Hepatocyte (in vitro differentiated cells): ENCODE results near the gene ADAMTS14. TPM values are rescaled to one million over a fixed set of nuclear protein-coding genes. Genes with fewer than 3 reads are reported as not detected.
A peak's percentile ranks its signal among the peaks of the same experiment; 100 is the strongest.

Experiments
- DNase-seq: peaks from one replicate; pipeline ENCODE4 v3.0.0-alpha.2; 2016; ENCODE audit warnings: low spot score
- H2AFZ ChIP-seq: fragments of 200-600 bp; sonication (generic); 2 replicates; pipeline ENCODE4 v1.6.0; 2016; ENCODE audit warnings: antibody characterized with exemption, mild to moderate bottlenecking
- H3K27ac ChIP-seq: fragments of 200-600 bp; sonication (generic); 2 replicates; pipeline ENCODE4 v1.5.1; 2016; ENCODE audit warnings: mild to moderate bottlenecking
- H3K27me3 ChIP-seq: fragments of 200-600 bp; sonication (generic); 2 replicates; pipeline ENCODE4 v1.6.1; 2016
- H3K36me3 ChIP-seq: fragments of 200-600 bp; sonication (generic); replicated peaks from 2 replicates; pipeline ENCODE4 v1.5.1; 2016; ENCODE audit warnings: low read depth; ENCODE audit not compliant: insufficient read depth
- H3K4me1 ChIP-seq: fragments of 200-600 bp; sonication (generic); 2 replicates; pipeline ENCODE4 v1.5.1; 2016; ENCODE audit warnings: mild to moderate bottlenecking, moderate library complexity; ENCODE audit not compliant: insufficient read depth
- H3K4me2 ChIP-seq: fragments of 200-600 bp; sonication (generic); 2 replicates; pipeline ENCODE4 v1.6.0; 2016
- H3K4me3 ChIP-seq: fragments of 200-600 bp; sonication (generic); 2 replicates; pipeline ENCODE4 v1.5.1; 2016; ENCODE audit warnings: mild to moderate bottlenecking
- H3K79me2 ChIP-seq: fragments of 200-600 bp; sonication (generic); 2 replicates; pipeline ENCODE4 v1.6.0; 2017; ENCODE audit warnings: mild to moderate bottlenecking
- H3K9me2 ChIP-seq: fragments of 200-600 bp; sonication (generic); replicated peaks from 2 replicates; pipeline ENCODE4 v1.6.0; 2017; ENCODE audit warnings: mild to moderate bottlenecking; ENCODE audit not compliant: insufficient read depth
- H3K9me3 ChIP-seq: fragments of 200-600 bp; sonication (generic); 2 replicates; pipeline ENCODE4 v1.5.1; 2016; ENCODE audit warnings: low read depth, mild to moderate bottlenecking
- H4K20me1 ChIP-seq: fragments of 200-600 bp; sonication (generic); 2 replicates; pipeline ENCODE4 v1.6.0; 2016; ENCODE audit warnings: mild to moderate bottlenecking; ENCODE audit not compliant: insufficient read depth, poor library complexity, severe bottlenecking
- EZH2 ChIP-seq: fragments of 200-600 bp; sonication (generic); IDR thresholded peaks from 2 replicates; pipeline ENCODE4 v1.6.1; 2016; ENCODE audit warnings: antibody characterized with exemption, mild to moderate bottlenecking, borderline replicate concordance
- EZH2phosphoT487 ChIP-seq: fragments of 200-600 bp; sonication (generic); IDR thresholded peaks from one replicate; pipeline ENCODE4 v1.6.1; 2018; ENCODE audit warnings: antibody characterized with exemption, mild to moderate bottlenecking, low read depth, moderate library complexity; ENCODE audit not compliant: unreplicated experiment, severe bottlenecking
- WGBS: methylation state at CpG from one replicate; pipeline ENCODE4 v1.1.6; 2016; ENCODE audit warnings: low lambda C conversion rate; ENCODE audit errors: missing lambda C conversion rate; 5-methylcytosine and 5-hydroxymethylcytosine counted together
- polyA plus RNA-seq: library from polyadenylated mRNA; unstranded; fragments of >200 nt; fragmentation: Nextera tagmentation; extraction: Ambion mirVana; gene quantifications from 2 replicates; pipeline ENCODE4 v1.2.1, GENCODE V29; 2016
- total RNA-seq: library from RNA; depleted of rRNA; stranded (reverse); fragments of >200 nt; gene quantifications from 2 replicates; pipeline ENCODE4 v1.2.3, GENCODE V29; 2014
- TF ChIP-seq, protein P1 (sequence below): fragments of 200-600 bp; sonication (generic); IDR thresholded peaks from 2 replicates; pipeline ENCODE4 v1.5.1; 2016; ENCODE audit warnings: antibody characterized with exemption, mild to moderate bottlenecking; ENCODE audit not compliant: poor library complexity

ADAMTS14 gene
- total and polyA plus RNA-seq, 2 experiments from 2014 or later = 0.87 to 2.1 TPM

DNA sequence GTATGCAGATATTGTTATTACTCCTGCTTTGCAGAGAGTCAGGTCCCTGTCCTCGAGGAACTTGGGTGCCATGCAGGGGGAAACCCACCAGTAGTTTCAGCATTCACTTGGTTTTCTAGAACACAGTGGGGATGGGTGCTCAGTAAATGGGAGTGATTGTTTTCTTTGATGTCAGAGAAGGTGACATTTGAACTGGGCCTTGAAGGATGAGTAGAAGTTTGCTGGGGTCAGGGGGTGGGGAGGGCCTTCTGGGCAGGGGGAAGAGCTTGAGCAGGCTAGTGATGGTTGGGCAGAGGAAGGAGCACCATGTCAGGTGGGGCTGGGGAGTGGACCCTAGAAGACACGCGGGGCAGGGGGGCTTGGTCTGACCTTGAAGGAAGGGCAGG, 5.9 kb downstream of the ADAMTS14 start:
- Histone ChIP-seq H3K9me2 (no peaks in the 10 kb centered on the region), H4K20me1 (no peaks in the 10 kb centered on the region), H3K27me3 (peaks cover 14% of the 10 kb centered on the region), H3K9me3 (no peaks in the 10 kb centered on the region), H3K4me1 (peaks cover under 1% of the 10 kb centered on the region), H3K4me2 (no peak overlapping the region), H2AFZ (no peak overlapping the region), H3K36me3 (no peaks in the 10 kb centered on the region), H3K79me2 (no peaks in the 10 kb centered on the region), H3K27ac (no peak overlapping the region), H3K4me3 (no peak overlapping the region)
- 91% methylated on average over 1 of the region's 3 CpGs for WGBS
- no peak for DNase-seq
- TF ChIP-seq EZH2 (no peak), EZH2phosphoT487 (no peak)
- TF ChIP-seq, protein P1, sequence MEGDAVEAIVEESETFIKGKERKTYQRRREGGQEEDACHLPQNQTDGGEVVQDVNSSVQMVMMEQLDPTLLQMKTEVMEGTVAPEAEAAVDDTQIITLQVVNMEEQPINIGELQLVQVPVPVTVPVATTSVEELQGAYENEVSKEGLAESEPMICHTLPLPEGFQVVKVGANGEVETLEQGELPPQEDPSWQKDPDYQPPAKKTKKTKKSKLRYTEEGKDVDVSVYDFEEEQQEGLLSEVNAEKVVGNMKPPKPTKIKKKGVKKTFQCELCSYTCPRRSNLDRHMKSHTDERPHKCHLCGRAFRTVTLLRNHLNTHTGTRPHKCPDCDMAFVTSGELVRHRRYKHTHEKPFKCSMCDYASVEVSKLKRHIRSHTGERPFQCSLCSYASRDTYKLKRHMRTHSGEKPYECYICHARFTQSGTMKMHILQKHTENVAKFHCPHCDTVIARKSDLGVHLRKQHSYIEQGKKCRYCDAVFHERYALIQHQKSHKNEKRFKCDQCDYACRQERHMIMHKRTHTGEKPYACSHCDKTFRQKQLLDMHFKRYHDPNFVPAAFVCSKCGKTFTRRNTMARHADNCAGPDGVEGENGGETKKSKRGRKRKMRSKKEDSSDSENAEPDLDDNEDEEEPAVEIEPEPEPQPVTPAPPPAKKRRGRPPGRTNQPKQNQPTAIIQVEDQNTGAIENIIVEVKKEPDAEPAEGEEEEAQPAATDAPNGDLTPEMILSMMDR = no peak

DNA sequence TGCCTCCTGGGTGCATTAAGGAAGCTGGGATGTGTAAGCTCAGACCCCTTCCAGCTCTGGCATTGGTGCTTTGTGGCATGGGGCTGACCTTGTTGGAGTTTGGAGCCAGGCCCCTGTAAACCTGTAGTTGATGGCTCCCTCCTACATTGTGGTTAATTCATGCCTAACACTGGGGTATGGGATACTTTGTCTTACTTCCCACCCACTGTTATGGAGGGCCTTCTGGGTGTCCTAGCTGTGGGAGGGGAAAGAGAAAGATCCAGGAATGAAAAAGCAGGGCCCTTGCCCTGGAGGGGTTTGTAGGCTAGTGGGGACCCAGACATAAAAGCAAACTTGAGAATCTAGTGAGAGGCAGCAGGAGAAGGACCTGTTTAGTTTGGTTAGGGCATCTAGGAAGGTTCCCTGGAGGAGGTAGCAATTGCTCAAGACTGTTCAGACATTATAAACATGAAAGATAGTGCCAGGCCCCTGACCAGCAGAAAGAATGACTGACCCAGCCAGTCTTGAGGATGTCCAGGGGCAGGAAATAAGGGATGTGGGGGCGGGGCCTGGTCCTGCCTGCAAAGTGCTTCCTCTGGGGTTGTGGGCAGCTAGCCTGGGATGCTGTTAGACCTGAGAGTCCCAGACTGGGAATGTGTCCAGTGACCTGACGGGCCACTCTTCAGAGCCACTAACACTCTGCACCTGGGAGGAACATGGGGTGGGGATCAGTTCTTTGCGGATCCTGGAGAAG, 6.6 kb downstream of the ADAMTS14 start:
- 88% methylated on average over 3 of the region's 3 CpGs for WGBS
- Histone ChIP-seq H3K79me2 (no peaks in the 10 kb centered on the region), H3K4me3 (no peak overlapping the region), H3K36me3 (no peaks in the 10 kb centered on the region), H2AFZ (no peak overlapping the region), H3K27ac (no peak overlapping the region), H3K4me2 (no peak overlapping the region), H3K4me1 (peaks cover 6% of the 10 kb centered on the region), H3K9me3 (no peaks in the 10 kb centered on the region), H3K9me2 (no peaks in the 10 kb centered on the region), H3K27me3 (peaks cover 7% of the 10 kb centered on the region), H4K20me1 (no peaks in the 10 kb centered on the region)
- TF ChIP-seq, protein P1 = no peak
- no peak for TF ChIP-seq EZH2phosphoT487
- no peak for TF ChIP-seq EZH2
- no peak for DNase-seq

DNA sequence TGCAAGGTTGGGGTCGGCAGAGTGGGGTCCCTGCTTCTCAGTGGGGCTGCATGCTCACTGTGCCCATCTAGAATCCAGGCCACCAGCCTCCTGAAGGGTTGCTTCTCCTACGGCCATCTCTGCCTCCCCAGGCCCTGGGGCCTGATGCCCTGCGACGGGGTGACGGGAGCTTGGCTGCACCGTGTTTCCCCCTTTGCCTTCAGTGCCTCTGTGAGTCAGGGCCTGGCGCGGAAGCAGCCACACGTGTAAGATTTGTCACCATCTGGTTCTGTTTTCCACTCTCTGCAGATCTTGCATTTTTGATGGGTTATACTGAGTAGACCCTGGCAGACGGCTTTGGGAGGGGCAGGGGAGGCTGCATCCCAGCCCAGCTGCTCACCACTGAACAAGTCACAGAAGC, 7.2 kb downstream of the ADAMTS14 start:
- Histone ChIP-seq H3K9me3 (no peaks in the 10 kb centered on the region), H3K9me2 (no peaks in the 10 kb centered on the region), H3K4me3 (no peak overlapping the region), H4K20me1 (no peaks in the 10 kb centered on the region), H3K79me2 (no peaks in the 10 kb centered on the region), H3K27me3 (peaks cover 2% of the 10 kb centered on the region), H3K27ac (no peak overlapping the region), H3K4me1 (peaks cover 6% of the 10 kb centered on the region), H2AFZ (no peak overlapping the region), H3K36me3 (no peaks in the 10 kb centered on the region), H3K4me2 (no peak overlapping the region)
- TF ChIP-seq EZH2 = no peak
- TF ChIP-seq, protein P1 = no peak
- no peak for TF ChIP-seq EZH2phosphoT487
- DNase-seq = peak; percentile 37
- 61% methylated on average over 10 of the region's 10 CpGs for WGBS
